H1 (cell line): Measurements from ENCODE around the gene LDLRAD3. TPM values are rescaled to one million over a fixed set of nuclear protein-coding genes. Genes with fewer than 3 reads are reported as not detected.

ENCODE experiments used
- CTCF ChIA-PET: fragments of 300-600 bp; sonication (Branson Sonifier 250); formaldehyde crosslinking; loops from one replicate; lab custom pipeline; 2021; ENCODE audit not compliant: partially characterized antibody; lab: Charles Lee
- POLR2A ChIA-PET: fragments of 300-600 bp; sonication (Branson Sonifier 250); formaldehyde crosslinking; loops from one replicate; lab custom pipeline; 2021; ENCODE audit warnings: inconsistent platforms; ENCODE audit not compliant: partially characterized antibody; lab: Charles Lee
- DNase-seq, 2 experiments: peaks; one replicate each; pipeline versions ENCODE4 v3.0.0 to v3.0.0-alpha.2; 2010 to 2022; ENCODE audit warnings: low spot score in 2 of 2, low read depth in 1 of 2, mixed read lengths in 1 of 2
- FAIRE-seq: peaks from 2 replicates; lab custom pipeline; 2011; peaks lifted over from hg19 to GRCh38; lab: Jason Lieb, UNC
- H2AFZ ChIP-seq: 2 replicates; pipeline ENCODE4 v1.8.1; 2012; ENCODE audit warnings: low read length, inconsistent platforms
- H2AK5ac ChIP-seq: 2 replicates; pipeline ENCODE4 v1.6.1; 2013; ENCODE audit warnings: low read depth, low read length
- H2BK120ac ChIP-seq: replicated peaks from 2 replicates; pipeline ENCODE3; 2013; ENCODE audit warnings: low read depth, low read length, inconsistent platforms
- H2BK12ac ChIP-seq: 2 replicates; pipeline ENCODE4 v1.6.1; 2013; ENCODE audit warnings: low read depth, low read length
- H2BK15ac ChIP-seq: 2 replicates; pipeline ENCODE4 v1.6.1; 2013; ENCODE audit warnings: low read length
- H2BK20ac ChIP-seq: 2 replicates; pipeline ENCODE4 v1.6.1; 2013; ENCODE audit warnings: low read length
- H2BK5ac ChIP-seq: 2 replicates; pipeline ENCODE4 v1.6.1; 2013; ENCODE audit warnings: low read depth, low read length
- H3K14ac ChIP-seq: 2 replicates; pipeline ENCODE4 v1.6.1; 2013; ENCODE audit warnings: inconsistent platforms; ENCODE audit not compliant: insufficient read length
- H3K18ac ChIP-seq: 2 replicates; pipeline ENCODE4 v1.6.1; 2013; ENCODE audit warnings: low read length; ENCODE audit errors: extremely low read depth
- H3K23ac ChIP-seq: 2 replicates; pipeline ENCODE4 v1.6.1; 2013; ENCODE audit warnings: inconsistent platforms; ENCODE audit not compliant: insufficient read length
- H3K23me2 ChIP-seq: 2 replicates; pipeline ENCODE4 v1.6.1; 2013; ENCODE audit warnings: low read depth, low read length
- H3K27ac ChIP-seq: 2 replicates; pipeline ENCODE4 v1.6.1; 2011; ENCODE audit warnings: low read depth, low read length, inconsistent platforms
- H3K27me3 ChIP-seq, 4 experiments: replicated peaks in 1 of 4; 1 replicate in 1 of 4; 2 replicates in 3 of 4; pipeline versions ENCODE4 v1.6.1 to v1.8.1; 2011 to 2013; ENCODE audit warnings: low read length in 3 of 4, mild to moderate bottlenecking in 3 of 4, inconsistent platforms in 2 of 4, mixed read lengths in 2 of 4, moderate library complexity in 1 of 4; ENCODE audit not compliant: control insufficient read depth in 3 of 4, insufficient read depth in 3 of 4; ENCODE audit errors: extremely low read depth in 1 of 4
- H3K36me3 ChIP-seq, 4 experiments: 2 replicates each; pipeline versions ENCODE4 v1.6.1 to v1.8.1; 2011 to 2013; ENCODE audit warnings: mild to moderate bottlenecking in 4 of 4, low read length in 3 of 4, moderate library complexity in 2 of 4, control low read depth in 1 of 4, inconsistent platforms in 1 of 4; ENCODE audit not compliant: insufficient read depth in 4 of 4, control insufficient read depth in 2 of 4
- H3K4ac ChIP-seq: replicated peaks from 2 replicates; pipeline ENCODE3; 2013; ENCODE audit warnings: low read length, low read depth, mixed read lengths, inconsistent platforms; ENCODE audit not compliant: insufficient read length
- H3K4me1 ChIP-seq, 4 experiments: replicated peaks in 1 of 4; 1 replicate in 1 of 4; 2 replicates in 3 of 4; pipeline versions ENCODE4 v1.6.1 to v1.8.1; 2011 to 2013; ENCODE audit warnings: low read length in 3 of 4, inconsistent platforms in 2 of 4, mixed read lengths in 1 of 4; ENCODE audit not compliant: insufficient read depth in 4 of 4, control insufficient read depth in 3 of 4
- H3K4me2 ChIP-seq, 2 experiments: 2 replicates each; pipeline versions ENCODE4 v1.6.1 to v1.8.1; 2011 to 2013; ENCODE audit warnings: low read depth in 2 of 2, low read length in 2 of 2, control low read depth in 1 of 2, inconsistent platforms in 1 of 2, mild to moderate bottlenecking in 1 of 2; ENCODE audit not compliant: insufficient read depth in 1 of 2
- H3K4me3 ChIP-seq, 4 experiments: fragments of 200-600, 300-600 bp in 1 of 4; sonication (generic), shearing (Covaris generic), sonication (Bioruptor Twin) in 1 of 4; 2 replicates each; pipeline versions ENCODE4 v1.5.1 to v1.8.1; 2011 to 2016; ENCODE audit warnings: low read length in 4 of 4, low read depth in 3 of 4, control low read depth in 2 of 4, inconsistent platforms in 2 of 4, mild to moderate bottlenecking in 2 of 4, mixed read lengths in 1 of 4, moderate library complexity in 1 of 4; ENCODE audit not compliant: insufficient read depth in 2 of 4; ENCODE audit errors: extremely low read depth in 1 of 4
- H3K56ac ChIP-seq: replicated peaks from 2 replicates; pipeline ENCODE3; 2013; ENCODE audit warnings: low read depth, mild to moderate bottlenecking, mixed read lengths, low read length, inconsistent platforms; ENCODE audit not compliant: insufficient read length
- H3K79me1 ChIP-seq: 2 replicates; pipeline ENCODE4 v1.6.1; 2013; ENCODE audit warnings: low read depth, low read length, control low read depth
- H3K79me2 ChIP-seq, 2 experiments: 2 replicates each; pipeline versions ENCODE4 v1.6.1 to v1.8.1; 2012 to 2013; ENCODE audit warnings: low read length in 2 of 2, mild to moderate bottlenecking in 2 of 2, inconsistent platforms in 1 of 2; ENCODE audit not compliant: insufficient read depth in 2 of 2, control insufficient read depth in 1 of 2
- H3K9ac ChIP-seq, 4 experiments: replicated peaks in 1 of 4; 1 replicate in 1 of 4; 2 replicates in 3 of 4; pipeline versions ENCODE4 v1.6.1 to v1.8.1; 2011 to 2013; ENCODE audit warnings: low read depth in 3 of 4, low read length in 3 of 4, control low read depth in 2 of 4, mild to moderate bottlenecking in 2 of 4, moderate library complexity in 2 of 4, inconsistent platforms in 1 of 4; ENCODE audit errors: extremely low read depth in 1 of 4
- H3K9me3 ChIP-seq, 2 experiments: 2 replicates each; pipeline versions ENCODE4 v1.6.1 to v1.8.1; 2012 to 2013; ENCODE audit warnings: mild to moderate bottlenecking in 2 of 2, moderate library complexity in 2 of 2, control low read depth in 1 of 2, inconsistent platforms in 1 of 2, low read depth in 1 of 2, low read length in 1 of 2, mixed read lengths in 1 of 2; ENCODE audit not compliant: insufficient read depth in 2 of 2
- H4K20me1 ChIP-seq, 2 experiments: replicated peaks in 1 of 2; 2 replicates each; pipeline versions ENCODE3 to v1.8.1; 2011 to 2013; ENCODE audit warnings: inconsistent platforms in 2 of 2, low read length in 2 of 2, mild to moderate bottlenecking in 1 of 2; ENCODE audit not compliant: insufficient read depth in 2 of 2, control insufficient read depth in 1 of 2
- H4K5ac ChIP-seq: 2 replicates; pipeline ENCODE4 v1.6.1; 2013; ENCODE audit warnings: low read length, low read depth, mixed read lengths, inconsistent platforms; ENCODE audit not compliant: insufficient read length
- H4K8ac ChIP-seq: 2 replicates; pipeline ENCODE4 v1.8.0; 2013; ENCODE audit warnings: mild to moderate bottlenecking, moderate library complexity, low read length, inconsistent platforms; ENCODE audit not compliant: insufficient read depth; ENCODE audit errors: extremely low read depth
- H4K91ac ChIP-seq: replicated peaks from 2 replicates; pipeline ENCODE3; 2013; ENCODE audit warnings: low read length, mixed read lengths, inconsistent platforms; ENCODE audit not compliant: insufficient read length
- BACH1 ChIP-seq: IDR thresholded peaks from 2 replicates; pipeline ENCODE4 v1.6.1; 2012; ENCODE audit warnings: low read length, improper control_type of control experiment
- BCL11A ChIP-seq, 2 experiments: IDR thresholded peaks; one replicate each; pipeline ENCODE4 v1.6.1; 2011; ENCODE audit warnings: low read depth in 2 of 2, low read length in 2 of 2, mild to moderate bottlenecking in 2 of 2
- CBX5 ChIP-seq: fragments of 300-800, 300-1000 bp; sonication (generic); IDR thresholded peaks from 2 replicates; pipeline ENCODE4 v1.7.1; 2016; ENCODE audit warnings: antibody characterized with exemption, low read length, low read depth
- CTCF ChIP-seq, 3 experiments: IDR thresholded peaks; 1 replicate in 2 of 3; 2 replicates in 1 of 3; pipeline versions ENCODE4 v1.5.1 to v1.6.1; 2011; ENCODE audit warnings: low read length in 3 of 3, mild to moderate bottlenecking in 3 of 3, inconsistent platforms in 2 of 3, low read depth in 1 of 3, moderate library complexity in 1 of 3; ENCODE audit not compliant: insufficient read depth in 1 of 3; ENCODE audit errors: control extremely low read depth in 1 of 3
- FOSL1 ChIP-seq: IDR thresholded peaks from 2 replicates; pipeline ENCODE4 v1.6.1; 2011; ENCODE audit warnings: mild to moderate bottlenecking, low read depth, low read length, moderate library complexity; ENCODE audit not compliant: insufficient read depth
- JUN ChIP-seq: IDR thresholded peaks from 2 replicates; pipeline ENCODE4 v1.6.1; 2011; ENCODE audit warnings: low read depth, mild to moderate bottlenecking, improper control_type of control experiment, low read length
- JUND ChIP-seq: IDR thresholded peaks from 2 replicates; pipeline ENCODE4 v1.6.1; 2011; ENCODE audit warnings: mild to moderate bottlenecking, improper control_type of control experiment, low read length
- MAFK ChIP-seq: IDR thresholded peaks from 2 replicates; pipeline ENCODE4 v1.6.1; 2012; ENCODE audit warnings: low read depth, mild to moderate bottlenecking, improper control_type of control experiment, low read length
- RAD21 ChIP-seq, 2 experiments: IDR thresholded peaks in 1 of 2; conservative IDR thresholded peaks in 1 of 2; 2 replicates each; pipeline ENCODE4 v1.6.1; 2011; ENCODE audit warnings: low read depth in 2 of 2, low read length in 2 of 2, improper control_type of control experiment in 1 of 2, inconsistent platforms in 1 of 2, mild to moderate bottlenecking in 1 of 2, moderate library complexity in 1 of 2
- WGBS, 2 experiments: shearing (Covaris generic) in 1 of 2; methylation state at CpG; one replicate each; pipeline versions ENCODE4 v1.1.6 to v1.1.7; 2013 to 2015; ENCODE audit warnings: low lambda C conversion rate in 2 of 2, mixed read lengths in 2 of 2, inconsistent platforms in 1 of 2, low coverage in 1 of 2, missing lambda C conversion rate in 1 of 2; ENCODE audit not compliant: insufficient replicate concordance in 2 of 2, insufficient coverage in 1 of 2, insufficient read length in 1 of 2; ENCODE audit errors: extremely low coverage in 1 of 2, missing lambda C conversion rate in 1 of 2; 5-methylcytosine and 5-hydroxymethylcytosine counted together
- polyA plus RNA-seq, 7 experiments: library from polyadenylated mRNA; depleted of rRNA in 3 of 7; stranded (reverse) in 5 of 7; unstranded in 2 of 7; fragments of >200 nt in 5 of 7; fragments of 200-250 nt in 2 of 7; gene quantifications; 1 replicate in 5 of 7; 2 replicates in 1 of 7; 4 replicates in 1 of 7; pipeline versions ENCODE4 v1.2.1 to v1.2.3, GENCODE V29; 2011 to 2013; ENCODE audit warnings: missing spikeins in 2 of 7, mixed read lengths in 2 of 7
- total RNA-seq: library from RNA; stranded (reverse); fragmentation: NEBNext Ultra II Directional; extraction: Animal tissue kit (Norgen Biotek cat#: 25700); gene quantifications from 2 replicates; pipeline ENCODE4 v1.2.1, GENCODE V29; 2021

The LDLRAD3 gene
- total and polyA plus RNA-seq, 2 of the 8 experiments (the other 6 are each of a cell fraction or from before 2014, with no cell fraction given) = 18.6 to 22.8 TPM

- H3K27me3 ChIP-seq = no peaks in the 10 kb centered on the region
- WGBS, 2 experiments = 82% methylated on average over 8 of the region's 8 CpGs; no CpG with 5 or more reads in 1 of the 2 experiments
- H3K4me3 ChIP-seq = no peak overlapping the region
- no peak overlapping the region for H3K4me2 ChIP-seq
- peak overlapping the region; percentile 35 for H4K5ac ChIP-seq
- peak overlapping the region; percentile 68; the same call in 1 of the 2 replicates for H3K18ac ChIP-seq
- H3K79me2 ChIP-seq = no peaks in the 10 kb centered on the region
- CTCF ChIA-PET = interaction anchor here (0.6 to 3.2 kb wide), 19 partner anchors 13 to 662 kb away, joined by 3 to 17 read pairs (median 4); no protein-coding TSS in a partner anchor
- no peak overlapping the region for H3K56ac ChIP-seq
- H4K8ac ChIP-seq = no peak overlapping the region
- H2BK12ac ChIP-seq = peak overlapping the region; percentile 90; the same call in 1 of the 2 replicates
- no peak overlapping the region for H2AFZ ChIP-seq
- no peak overlapping the region; the same call in 1 of the 2 replicates for H2BK20ac ChIP-seq
- peak overlapping the region; percentile 60; the same call in 1 of the 2 replicates for H3K27ac ChIP-seq
- FAIRE-seq = no peak
- peak overlapping the region; percentile 95; the same call in 1 of the 2 replicates for H2AK5ac ChIP-seq
- no peaks in the 10 kb centered on the region for H3K23me2 ChIP-seq
- H3K79me1 ChIP-seq = no peaks in the 10 kb centered on the region
- peaks cover 0 to 16% (median 4%) of the 10 kb centered on the region in 4 experiments; a peak in 4 of 7 replicates for H3K4me1 ChIP-seq
- TF ChIP-seq JUND (peak; percentile 97), CBX5 (no peak), FOSL1 (no peak), MAFK (peak; percentile 53; the same call in 1 of the 2 replicates), JUN (peak; percentile 91), CTCF (IDR thresholded peaks at IDR 0.05; ENCODE audit: control extremely low read depth in 1 of 3, insufficient read depth in 1 of 3, low read depth in 1 of 3, low read length in 3 of 3) (peak; percentile 45 to 69 (median 53)), BACH1 (peak; percentile 80), RAD21 (IDR thresholded peaks at IDR 0.05 in 1 of 2, conservative IDR thresholded peaks at IDR 0.05 in 1 of 2; ENCODE audit: low read depth in 2 of 2, low read length in 2 of 2) (peak; percentile 76 to 79), BCL11A (IDR thresholded peaks at IDR 0.05; ENCODE audit: low read depth in 2 of 2, low read length in 2 of 2) (no peak)
- POLR2A ChIA-PET = interaction anchor here (0.6 to 2.0 kb wide), 4 partner anchors 11 to 190 kb away, joined by 3 to 4 read pairs (median 4); no protein-coding TSS in a partner anchor
- DNase-seq = peak in 1 of 2 experiments; percentile 75
- no peaks in the 10 kb centered on the region for H3K36me3 ChIP-seq
- H4K91ac ChIP-seq = no peak overlapping the region
- H3K9ac ChIP-seq = no peak overlapping the region
- H3K14ac ChIP-seq = no peak overlapping the region
- no peaks in the 10 kb centered on the region for H3K9me3 ChIP-seq
- peak overlapping the region; percentile 75 for H2BK5ac ChIP-seq
- no peak overlapping the region for H3K4ac ChIP-seq
- H3K23ac ChIP-seq = no peak overlapping the region
- H4K20me1 ChIP-seq = no peaks in the 10 kb centered on the region
- no peak overlapping the region for H2BK15ac ChIP-seq
- no peak overlapping the region for H2BK120ac ChIP-seq
These were observed 205.8 kb downstream of the LDLRAD3 start for GRCh38 chr11:36149538-36150242.
